HG02759 (cell line): Measurements from ENCODE around the gene FAM241A.
A peak's percentile ranks its signal among the peaks of the same experiment; 100 is the strongest.
"Not testable (repeated sequence)": the region's sequence is repeated elsewhere in the genome, so short reads cannot be mapped to it uniquely, and the experiment has no call there.

Source experiments
- ATAC-seq: cut with Tn5 transposase; IDR thresholded peaks from one replicate; pipeline ENCODE4 v1.9.1; 2021; ENCODE audit warnings: mild to moderate bottlenecking, moderate library complexity; ENCODE audit not compliant: unreplicated experiment

Gene FAM241A

GRCh38 chr4:112172180-112172579 is 26.9 kb downstream of the FAM241A start:
- peak; percentile 86 for ATAC-seq

- no peak for ATAC-seq
Observed at GRCh38 chr4:112173593-112174558, 28.6 kb downstream of the FAM241A start.

GRCh38 chr4:112175840-112176239 is 30.6 kb downstream of the FAM241A start:
- no peak for ATAC-seq

- ATAC-seq = no peak
Observed at GRCh38 chr4:112176596-112176995, 31.3 kb downstream of the FAM241A start.

GRCh38 chr4:112178741-112179140 is 33.5 kb downstream of the FAM241A start:
- ATAC-seq = not testable (repeated sequence)

GRCh38 chr4:112181358-112182000 is 36.2 kb downstream of the FAM241A start:
- ATAC-seq = no peak

- ATAC-seq = no peak
Observed at GRCh38 chr4:112182604-112183003, 37.4 kb downstream of the FAM241A start.

GRCh38 chr4:112183252-112183651 is 38.0 kb downstream of the FAM241A start:
- no peak for ATAC-seq

GRCh38 chr4:112184438-112184837 is 39.2 kb downstream of the FAM241A start:
- ATAC-seq = no peak

GRCh38 chr4:112185334-112185733 is 40.1 kb downstream of the FAM241A start:
- ATAC-seq = no peak

- no peak for ATAC-seq
Observed at GRCh38 chr4:112185740-112186670, 40.8 kb downstream of the FAM241A start.

GRCh38 chr4:112189754-112190153 is 44.5 kb downstream of the FAM241A start:
- ATAC-seq = no peak

GRCh38 chr4:112190684-112191083 is 45.4 kb downstream of the FAM241A start:
- no peak for ATAC-seq

GRCh38 chr4:112196461-112196860 is 51.2 kb downstream of the FAM241A start:
- no peak for ATAC-seq

GRCh38 chr4:112199041-112199440 is 53.8 kb downstream of the FAM241A start:
- peak; percentile 11 for ATAC-seq

- ATAC-seq = peak; percentile 47
Observed at GRCh38 chr4:112201915-112202505, 56.8 kb downstream of the FAM241A start.

- ATAC-seq = no peak
Observed at GRCh38 chr4:112203593-112203992, 58.3 kb downstream of the FAM241A start.

- no peak for ATAC-seq
Observed at GRCh38 chr4:112206431-112206830, 61.2 kb downstream of the FAM241A start.

GRCh38 chr4:112208137-112209095 is 63.2 kb downstream of the FAM241A start:
- ATAC-seq = not testable (repeated sequence)
